Sigmoid colon (tissue), 7 donors: ENCODE data around the gene STX18. TPM values are rescaled to one million over a fixed set of nuclear protein-coding genes. Genes with fewer than 3 reads are reported as not detected.
A peak's percentile ranks its signal among the peaks of the same experiment; 100 is the strongest.

Experiments
- DNase-seq: peaks from one replicate; pipeline ENCODE4 v3.0.0-alpha.2; 2019
- H3K27ac ChIP-seq, 4 donors: fragments of 200-600 bp; sonication (generic); one replicate each; pipeline ENCODE4 v1.5.1; 2016 to 2019; ENCODE audit warnings: mild to moderate bottlenecking in 1 of 4
- H3K27me3 ChIP-seq, 3 donors: fragments of 200-600 bp; sonication (generic); one replicate each; pipeline ENCODE4 v1.5.1; 2019; ENCODE audit warnings: mild to moderate bottlenecking in 1 of 3
- H3K36me3 ChIP-seq, 4 donors: fragments of 200-600 bp; sonication (generic); one replicate each; pipeline ENCODE4 v1.5.1; 2016 to 2019
- H3K4me1 ChIP-seq, 4 donors: fragments of 200-600 bp; sonication (generic); one replicate each; pipeline ENCODE4 v1.5.1; 2017 to 2019
- H3K4me3 ChIP-seq, 4 donors: fragments of 200-600 bp; sonication (generic); one replicate each; pipeline ENCODE4 v1.5.1; 2017 to 2019; ENCODE audit warnings: mild to moderate bottlenecking in 2 of 4, moderate library complexity in 1 of 4
- H3K9me3 ChIP-seq, 4 donors: fragments of 200-600 bp in 3 of 4; sonication (generic) in 3 of 4; one replicate each; pipeline versions ENCODE4 v1.5.1 to v1.6.1; 2013 to 2019
- CTCF ChIP-seq, 4 experiments: fragments of 450-650 bp in 3 of 4; fragments of 200-600 bp in 1 of 4; IDR thresholded peaks; one replicate each; pipeline ENCODE4 v1.5.1; 2016 to 2019; ENCODE audit warnings: antibody characterized with exemption in 4 of 4, mild to moderate bottlenecking in 3 of 4, moderate library complexity in 2 of 4
- EP300 ChIP-seq, 4 donors: sonication (generic); formaldehyde crosslinking; IDR thresholded peaks; one replicate each; pipeline ENCODE4 v1.6.1; 2017; ENCODE audit warnings: antibody characterized with exemption in 4 of 4
- POLR2A ChIP-seq, 2 donors: fragments of 450-650 bp; IDR thresholded peaks; one replicate each; pipeline ENCODE4 v1.6.1; 2016; ENCODE audit warnings: antibody characterized with exemption in 2 of 2, mild to moderate bottlenecking in 2 of 2, moderate library complexity in 2 of 2
- POLR2AphosphoS5 ChIP-seq, 4 donors: sonication (generic); formaldehyde crosslinking; IDR thresholded peaks; one replicate each; pipeline ENCODE4 v1.6.1; 2017; ENCODE audit warnings: antibody characterized with exemption in 4 of 4
- WGBS, 2 donors: extraction: QIAGEN DNeasy Blood & Tissue Kit; methylation state at CpG; one replicate each; pipeline ENCODE4 v1.1.7; 2013; 5-methylcytosine and 5-hydroxymethylcytosine counted together
- intact Hi-C: fragments of 100-400 bp; cut with DNase I; formaldehyde crosslinking; loops from one replicate; pipeline ENCODE4 v1.15.1; 2023
- polyA plus RNA-seq, 3 donors: library from polyadenylated mRNA; stranded (reverse); fragments of 200-250 nt; gene quantifications; one replicate each; pipeline ENCODE4 v1.2.3, GENCODE V29; 2013
- total RNA-seq, 4 donors: library from RNA; depleted of rRNA; stranded (reverse); fragments of >200 nt; gene quantifications; one replicate each; pipeline ENCODE4 v1.1.0, GENCODE V29; 2016
- donor health status: healthy with polysubstance abuse.
- donor health status: Bipolar disorder and iron deficiency.
- donor health status: healthy.

The STX18 gene
- total and polyA plus RNA-seq, 7 donors, result 23.5 to 45.1 (median 26.3) TPM

GRCh38 chr4:4549534-4549933 is 7.7 kb upstream of the STX18 start:
- H3K4me3 ChIP-seq, result no peak overlapping the region

GRCh38 chr4:4542774-4543485 is 1.1 kb upstream of the STX18 start:
- peaks cover 0 to 26% (median 0%) of the 10 kb centered on the region in 4 donors for H3K36me3 ChIP-seq
- peaks cover 0 to 38% (median 33%) of the 10 kb centered on the region in 4 donors for H3K4me1 ChIP-seq
- peak overlapping the region in 3 of 4 donors; percentile 81 to 91 (median 87) for H3K27ac ChIP-seq
- no peaks in the 10 kb centered on the region for H3K27me3 ChIP-seq
- intact Hi-C loops, result loop anchor here (2.0 to 5.0 kb wide), 2 partner anchors 56 to 294 kb away; partner anchors contain the start of gene TMEM128
- TF ChIP-seq POLR2A (IDR thresholded peaks at IDR 0.05) (no peak), POLR2AphosphoS5 (IDR thresholded peaks at IDR 0.05) (no peak), CTCF (IDR thresholded peaks at IDR 0.05) (no peak)
- H3K9me3 ChIP-seq, result no peaks in the 10 kb centered on the region
- DNase-seq, result no peak
- H3K4me3 ChIP-seq, result peak overlapping the region; percentile 87 to 98 (median 92)
- 20 to 28% methylated on average over 12 of the region's 12 CpGs for WGBS, 2 donors

More at GRCh38 chr4:4549534-4549933, 7.7 kb upstream of the STX18 start:
- H3K27me3 ChIP-seq, result no peaks in the 10 kb centered on the region
- H3K4me1 ChIP-seq, result no peaks in the 10 kb centered on the region
- intact Hi-C loops, result no loop called here
- H3K36me3 ChIP-seq, result peaks cover 0 to 39% (median 0%) of the 10 kb centered on the region in 4 donors
- TF ChIP-seq POLR2AphosphoS5 (IDR thresholded peaks at IDR 0.05) (no peak), POLR2A (IDR thresholded peaks at IDR 0.05) (no peak), CTCF (IDR thresholded peaks at IDR 0.05) (no peak), EP300 (IDR thresholded peaks at IDR 0.05) (no peak)
- H3K9me3 ChIP-seq, result no peaks in the 10 kb centered on the region
- H3K27ac ChIP-seq, result no peak overlapping the region
- WGBS, 2 donors, result 95 to 100% methylated on average over 1 of the region's 1 CpG
- DNase-seq, result no peak

- Histone ChIP-seq H3K9me3 (no peaks in the 10 kb centered on the region), H3K27ac (peak overlapping the region; percentile 81 to 91 (median 84)), H3K27me3 (no peaks in the 10 kb centered on the region), H3K36me3 (peaks cover 0 to 12% (median 0%) of the 10 kb centered on the region in 4 donors), H3K4me1 (peaks cover 0 to 46% (median 33%) of the 10 kb centered on the region in 4 donors), H3K4me3 (peak overlapping the region; percentile 87 to 98 (median 92))
- WGBS, 2 donors, result 1 to 5% methylated on average over 10 of the region's 10 CpGs
- TF ChIP-seq EP300 (IDR thresholded peaks at IDR 0.05) (no peak), POLR2AphosphoS5 (IDR thresholded peaks at IDR 0.05) (no peak), POLR2A (IDR thresholded peaks at IDR 0.05) (no peak), CTCF (IDR thresholded peaks at IDR 0.05) (no peak)
- intact Hi-C loops, result loop anchor here (2.0 to 5.0 kb wide), 2 partner anchors 34 to 54 kb away; no protein-coding TSS in a partner anchor
- DNase-seq, result no peak
Measured at GRCh38 chr4:4541040-4541631, 712 bp downstream of the STX18 start.

GRCh38 chr4:4539481-4539880 is 2.4 kb downstream of the STX18 start:
- Histone ChIP-seq H3K4me1 (peaks cover 0 to 46% (median 33%) of the 10 kb centered on the region in 4 donors), H3K27me3 (no peaks in the 10 kb centered on the region), H3K27ac (no peak overlapping the region), H3K9me3 (no peaks in the 10 kb centered on the region), H3K36me3 (no peaks in the 10 kb centered on the region), H3K4me3 (no peak overlapping the region)
- WGBS, 2 donors, result 87% methylated on average over 2 of the region's 2 CpGs
- DNase-seq, result no peak
- intact Hi-C loops, result no loop called here
- TF ChIP-seq EP300 (IDR thresholded peaks at IDR 0.05) (no peak), POLR2AphosphoS5 (IDR thresholded peaks at IDR 0.05) (no peak), POLR2A (IDR thresholded peaks at IDR 0.05) (no peak), CTCF (IDR thresholded peaks at IDR 0.05) (no peak)
